Neural cell (in vitro differentiated cells): ENCODE data around the gene LIMS2. TPM values are rescaled to one million over a fixed set of nuclear protein-coding genes. Genes with fewer than 3 reads are reported as not detected.

Experiments used
- H2AFZ ChIP-seq: fragments of 200-600, 300-800 bp; sonication (generic), shearing (Covaris generic); 2 replicates; pipeline ENCODE4 v1.6.0; 2014; ENCODE audit warnings: low read depth, mild to moderate bottlenecking, antibody characterized with exemption, low read length, moderate library complexity
- H3F3A ChIP-seq: fragments of 200-600 bp; shearing (Covaris generic); 2 replicates; pipeline ENCODE4 v1.6.1; 2016; ENCODE audit warnings: mild to moderate bottlenecking, moderate library complexity, mixed read lengths, antibody characterized with exemption, low read length; ENCODE audit not compliant: insufficient read depth, poor library complexity, severe bottlenecking
- H3K27ac ChIP-seq: fragments of 200-600, 300-800 bp; sonication (generic), shearing (Covaris generic); 2 replicates; pipeline ENCODE4 v1.5.1; 2014; ENCODE audit warnings: mild to moderate bottlenecking, low read length, moderate library complexity
- H3K27me3 ChIP-seq: fragments of 300-800, 200-600 bp; sonication (generic), shearing (Covaris generic); 2 replicates; pipeline ENCODE4 v1.6.0; 2014; ENCODE audit warnings: mild to moderate bottlenecking, low read depth, low read length, moderate library complexity; ENCODE audit not compliant: insufficient read depth
- H3K36me3 ChIP-seq: fragments of 300-800, 200-600 bp; sonication (generic), shearing (Covaris generic); 2 replicates; pipeline ENCODE4 v1.5.1; 2014; ENCODE audit warnings: mild to moderate bottlenecking, antibody characterized with exemption, low read length, moderate library complexity; ENCODE audit not compliant: insufficient read depth
- H3K4me2 ChIP-seq: fragments of 300-800, 200-600 bp; sonication (generic), shearing (Covaris generic); 2 replicates; pipeline ENCODE4 v1.6.0; 2014; ENCODE audit warnings: mild to moderate bottlenecking, low read length
- H3K4me3 ChIP-seq: fragments of 300-800, 200-600 bp; sonication (generic), shearing (Covaris generic); 2 replicates; pipeline ENCODE4 v1.5.1; 2014; ENCODE audit warnings: mild to moderate bottlenecking, low read length, moderate library complexity
- H3K79me2 ChIP-seq: fragments of 200-600 bp; shearing (Covaris generic); replicated peaks from 2 replicates; pipeline ENCODE4 v1.6.0; 2014; ENCODE audit warnings: mild to moderate bottlenecking, low read length, moderate library complexity; ENCODE audit not compliant: insufficient read depth
- H3K9ac ChIP-seq: fragments of 300-800, 200-600 bp; sonication (generic), shearing (Covaris generic); 2 replicates; pipeline ENCODE4 v1.6.1; 2016; ENCODE audit warnings: mild to moderate bottlenecking, low read length, mixed read lengths
- H3K9me2 ChIP-seq: fragments of 200-600 bp; shearing (Covaris generic); 2 replicates; pipeline ENCODE4 v1.6.1; 2016; ENCODE audit warnings: mild to moderate bottlenecking, low read length, mixed read lengths; ENCODE audit not compliant: insufficient read depth
- H3K9me3 ChIP-seq: fragments of 200-600, 300-800 bp; sonication (generic), shearing (Covaris generic); 2 replicates; pipeline ENCODE4 v1.6.1; 2016; ENCODE audit warnings: mild to moderate bottlenecking, mixed run types, low read length, moderate library complexity, mixed read lengths
- H4K20me1 ChIP-seq: fragments of 200-600 bp; shearing (Covaris generic); 2 replicates; pipeline ENCODE4 v1.6.1; 2016; ENCODE audit warnings: mild to moderate bottlenecking, mixed run types; ENCODE audit not compliant: insufficient read depth
- EP300 ChIP-seq: fragments of 450-650 bp; conservative IDR thresholded peaks from 2 replicates; pipeline ENCODE4 v1.6.1; 2014; ENCODE audit warnings: antibody characterized with exemption, mild to moderate bottlenecking, moderate library complexity; ENCODE audit not compliant: poor library complexity, severe bottlenecking
- EZH2 ChIP-seq: fragments of 200-600, 300-800 bp; shearing (Covaris generic), sonication (generic); IDR thresholded peaks from 2 replicates; pipeline ENCODE4 v1.6.1; 2014; ENCODE audit warnings: antibody characterized with exemption, low read length, borderline replicate concordance, mild to moderate bottlenecking; ENCODE audit not compliant: insufficient read depth, poor library complexity, severe bottlenecking
- MXI1 ChIP-seq: fragments of 450-650 bp; conservative IDR thresholded peaks from 2 replicates; pipeline ENCODE4 v1.6.1; 2014; ENCODE audit warnings: antibody characterized with exemption, mild to moderate bottlenecking; ENCODE audit not compliant: poor library complexity, severe bottlenecking
- POLR2AphosphoS5 ChIP-seq: IDR thresholded peaks from 2 replicates; pipeline ENCODE4 v1.6.1; 2012
- RAD21 ChIP-seq: fragments of 450-650 bp; conservative IDR thresholded peaks from 2 replicates; pipeline ENCODE4 v1.6.1; 2014; ENCODE audit warnings: antibody characterized with exemption, mild to moderate bottlenecking, moderate library complexity
- SMC3 ChIP-seq: fragments of 450-650 bp; conservative IDR thresholded peaks from 2 replicates; pipeline ENCODE4 v1.6.1; 2014; ENCODE audit warnings: antibody characterized with exemption, mild to moderate bottlenecking, moderate library complexity; ENCODE audit not compliant: poor library complexity
- TAF1 ChIP-seq: IDR thresholded peaks from 2 replicates; pipeline ENCODE4 v1.6.1; 2012; ENCODE audit warnings: low read depth
- polyA plus RNA-seq: library from polyadenylated mRNA; depleted of rRNA; stranded (reverse); fragments of >200 nt; gene quantifications from 2 replicates; pipeline ENCODE4 v1.2.3, GENCODE V29; 2014
- TF ChIP-seq, protein P1 (sequence below): fragments of 450-650 bp; IDR thresholded peaks from 2 replicates; pipeline ENCODE4 v1.5.1; 2014; ENCODE audit warnings: antibody characterized with exemption, mild to moderate bottlenecking, moderate library complexity; ENCODE audit not compliant: poor library complexity, severe bottlenecking
- TF ChIP-seq, protein P2 (sequence below): IDR thresholded peaks from 2 replicates; pipeline ENCODE4 v1.6.1; 2012; ENCODE audit warnings: borderline replicate concordance

Gene LIMS2
- polyA plus RNA-seq, 1 donor from 2014 or later, result not detected

DNA sequence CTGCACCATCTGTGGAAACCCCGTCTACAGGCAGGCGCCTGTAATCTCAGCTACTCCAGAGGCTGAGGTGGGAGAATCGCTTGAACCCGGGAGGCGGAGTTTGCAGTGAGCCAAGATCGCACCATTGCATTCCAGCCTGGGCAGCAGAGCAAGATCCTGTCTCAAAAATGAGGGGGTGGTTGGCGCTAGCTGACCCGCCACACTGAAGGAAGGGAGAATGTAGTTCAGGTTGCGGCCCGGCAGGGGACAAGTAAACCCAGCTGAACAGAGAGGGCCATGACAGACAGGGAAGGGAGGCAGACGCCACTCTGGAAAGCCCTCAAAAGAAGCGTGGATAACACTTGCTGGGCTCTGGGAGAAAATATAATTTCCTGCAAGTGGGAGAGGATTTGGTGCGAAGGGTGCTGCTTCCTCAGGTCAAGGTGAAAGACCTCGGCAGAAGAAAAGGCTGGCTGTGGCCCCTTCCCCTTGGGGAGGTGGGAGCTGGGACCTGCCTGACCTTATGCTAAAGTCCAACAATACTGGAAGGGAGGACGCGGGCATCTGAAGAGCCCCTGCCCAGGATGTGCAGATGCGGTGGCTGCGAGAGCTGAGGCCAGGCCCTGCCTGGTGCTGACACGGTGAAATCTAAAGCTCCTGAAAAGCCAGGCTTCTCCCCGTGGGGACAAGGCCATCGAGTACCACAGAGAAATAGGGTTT lies 22.3 kb upstream of the LIMS2 start:
- H3F3A ChIP-seq, result peaks cover 6% of the 10 kb centered on the region
- no peaks in the 10 kb centered on the region for H3K36me3 ChIP-seq
- H3K9me2 ChIP-seq, result no peaks in the 10 kb centered on the region
- H4K20me1 ChIP-seq, result no peaks in the 10 kb centered on the region
- H3K79me2 ChIP-seq, result no peaks in the 10 kb centered on the region
- no peak overlapping the region for H2AFZ ChIP-seq
- H3K9me3 ChIP-seq, result no peaks in the 10 kb centered on the region
- peaks cover 2% of the 10 kb centered on the region for H3K27me3 ChIP-seq
- no peak overlapping the region for H3K4me3 ChIP-seq
- no peak overlapping the region for H3K4me2 ChIP-seq
- no peak for TF ChIP-seq SMC3
- no peak for TF ChIP-seq EP300
- TF ChIP-seq, protein P1, sequence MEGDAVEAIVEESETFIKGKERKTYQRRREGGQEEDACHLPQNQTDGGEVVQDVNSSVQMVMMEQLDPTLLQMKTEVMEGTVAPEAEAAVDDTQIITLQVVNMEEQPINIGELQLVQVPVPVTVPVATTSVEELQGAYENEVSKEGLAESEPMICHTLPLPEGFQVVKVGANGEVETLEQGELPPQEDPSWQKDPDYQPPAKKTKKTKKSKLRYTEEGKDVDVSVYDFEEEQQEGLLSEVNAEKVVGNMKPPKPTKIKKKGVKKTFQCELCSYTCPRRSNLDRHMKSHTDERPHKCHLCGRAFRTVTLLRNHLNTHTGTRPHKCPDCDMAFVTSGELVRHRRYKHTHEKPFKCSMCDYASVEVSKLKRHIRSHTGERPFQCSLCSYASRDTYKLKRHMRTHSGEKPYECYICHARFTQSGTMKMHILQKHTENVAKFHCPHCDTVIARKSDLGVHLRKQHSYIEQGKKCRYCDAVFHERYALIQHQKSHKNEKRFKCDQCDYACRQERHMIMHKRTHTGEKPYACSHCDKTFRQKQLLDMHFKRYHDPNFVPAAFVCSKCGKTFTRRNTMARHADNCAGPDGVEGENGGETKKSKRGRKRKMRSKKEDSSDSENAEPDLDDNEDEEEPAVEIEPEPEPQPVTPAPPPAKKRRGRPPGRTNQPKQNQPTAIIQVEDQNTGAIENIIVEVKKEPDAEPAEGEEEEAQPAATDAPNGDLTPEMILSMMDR, result no peak
- TF ChIP-seq, protein P2, sequence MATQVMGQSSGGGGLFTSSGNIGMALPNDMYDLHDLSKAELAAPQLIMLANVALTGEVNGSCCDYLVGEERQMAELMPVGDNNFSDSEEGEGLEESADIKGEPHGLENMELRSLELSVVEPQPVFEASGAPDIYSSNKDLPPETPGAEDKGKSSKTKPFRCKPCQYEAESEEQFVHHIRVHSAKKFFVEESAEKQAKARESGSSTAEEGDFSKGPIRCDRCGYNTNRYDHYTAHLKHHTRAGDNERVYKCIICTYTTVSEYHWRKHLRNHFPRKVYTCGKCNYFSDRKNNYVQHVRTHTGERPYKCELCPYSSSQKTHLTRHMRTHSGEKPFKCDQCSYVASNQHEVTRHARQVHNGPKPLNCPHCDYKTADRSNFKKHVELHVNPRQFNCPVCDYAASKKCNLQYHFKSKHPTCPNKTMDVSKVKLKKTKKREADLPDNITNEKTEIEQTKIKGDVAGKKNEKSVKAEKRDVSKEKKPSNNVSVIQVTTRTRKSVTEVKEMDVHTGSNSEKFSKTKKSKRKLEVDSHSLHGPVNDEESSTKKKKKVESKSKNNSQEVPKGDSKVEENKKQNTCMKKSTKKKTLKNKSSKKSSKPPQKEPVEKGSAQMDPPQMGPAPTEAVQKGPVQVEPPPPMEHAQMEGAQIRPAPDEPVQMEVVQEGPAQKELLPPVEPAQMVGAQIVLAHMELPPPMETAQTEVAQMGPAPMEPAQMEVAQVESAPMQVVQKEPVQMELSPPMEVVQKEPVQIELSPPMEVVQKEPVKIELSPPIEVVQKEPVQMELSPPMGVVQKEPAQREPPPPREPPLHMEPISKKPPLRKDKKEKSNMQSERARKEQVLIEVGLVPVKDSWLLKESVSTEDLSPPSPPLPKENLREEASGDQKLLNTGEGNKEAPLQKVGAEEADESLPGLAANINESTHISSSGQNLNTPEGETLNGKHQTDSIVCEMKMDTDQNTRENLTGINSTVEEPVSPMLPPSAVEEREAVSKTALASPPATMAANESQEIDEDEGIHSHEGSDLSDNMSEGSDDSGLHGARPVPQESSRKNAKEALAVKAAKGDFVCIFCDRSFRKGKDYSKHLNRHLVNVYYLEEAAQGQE, result no peak
- TF ChIP-seq MXI1, result no peak
- TF ChIP-seq RAD21, result no peak
- TF ChIP-seq TAF1, result no peak
- TF ChIP-seq EZH2, result no peak
- TF ChIP-seq POLR2AphosphoS5, result no peak
- no peak overlapping the region for H3K9ac ChIP-seq
- H3K27ac ChIP-seq, result no peak overlapping the region

DNA sequence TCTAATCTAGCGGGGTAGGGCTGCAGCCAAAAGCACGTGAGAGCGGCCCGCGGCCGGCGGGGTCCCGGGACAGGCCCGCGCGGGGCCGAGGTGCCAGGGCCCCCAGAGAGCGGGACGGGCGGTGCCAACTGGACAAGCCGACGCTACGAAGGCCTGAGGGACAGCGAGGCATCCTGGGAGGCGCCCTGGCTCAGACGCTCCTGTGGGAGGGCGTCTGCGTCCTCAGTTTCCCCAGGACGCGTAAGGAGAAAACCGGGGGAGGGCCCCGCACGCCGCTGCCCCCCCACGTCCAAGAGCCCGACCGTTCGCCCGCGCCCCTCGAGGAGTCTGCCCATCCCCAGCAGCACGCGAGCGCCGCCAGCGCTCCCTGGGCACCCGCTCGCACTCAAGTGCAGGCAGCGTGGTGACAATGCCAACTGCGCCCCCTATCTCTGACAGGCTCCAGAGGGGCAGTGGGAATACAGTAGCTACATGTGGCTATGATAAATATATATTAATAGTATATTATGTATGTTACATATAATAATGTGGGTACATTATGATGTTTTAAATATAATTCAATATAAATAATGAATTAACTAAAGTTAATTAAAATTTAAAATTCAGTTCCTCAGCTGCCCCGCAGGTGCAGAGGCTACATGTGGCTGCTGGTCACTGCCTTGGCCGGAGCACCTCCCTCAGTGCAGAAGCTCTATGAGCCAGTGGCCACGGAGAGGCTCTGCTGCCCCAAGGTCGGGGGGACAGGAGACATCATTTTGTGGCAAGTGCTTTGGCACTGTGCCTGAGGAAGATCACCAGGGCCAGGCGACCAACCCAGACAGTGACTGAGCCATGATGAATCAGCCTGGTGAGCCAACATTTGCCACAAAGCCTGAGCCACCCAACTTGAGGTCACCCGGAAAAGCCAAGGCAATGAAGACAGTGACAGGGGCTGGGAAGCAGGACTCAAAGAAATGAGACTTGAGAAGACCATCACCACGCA lies 20.5 kb upstream of the LIMS2 start:
- no peak overlapping the region for H3K4me3 ChIP-seq

More for the DNA sequence above, 20.5 kb upstream of the LIMS2 start:
- no peak for TF ChIP-seq EZH2
- TF ChIP-seq SMC3, result no peak
- TF ChIP-seq POLR2AphosphoS5, result no peak
- TF ChIP-seq, protein P2, result no peak
- no peaks in the 10 kb centered on the region for H3F3A ChIP-seq
- no peaks in the 10 kb centered on the region for H3K79me2 ChIP-seq
- H4K20me1 ChIP-seq, result no peaks in the 10 kb centered on the region
- no peak overlapping the region for H2AFZ ChIP-seq
- H3K36me3 ChIP-seq, result no peaks in the 10 kb centered on the region
- H3K9ac ChIP-seq, result no peak overlapping the region
- no peak overlapping the region for H3K27ac ChIP-seq
- peaks cover 2% of the 10 kb centered on the region for H3K27me3 ChIP-seq
- H3K4me2 ChIP-seq, result no peak overlapping the region
- no peaks in the 10 kb centered on the region for H3K9me3 ChIP-seq
- no peaks in the 10 kb centered on the region for H3K9me2 ChIP-seq
